Measurements from ENCODE around the gene PIAS4.
"Not testable (repeated sequence)": the region's sequence is repeated elsewhere in the genome, so short reads cannot be mapped to it uniquely, and the experiment has no call there.

GRCh38 chr19:4011430-4011829, 3.9 kb downstream of the PIAS4 start:
- not testable (repeated sequence) for TF ChIP-seq EP300 (IDR thresholded peaks at IDR 0.05; ENCODE audit: low read length); RB1 (IDR thresholded peaks at IDR 0.05; ENCODE audit: low read depth); JUND (IDR thresholded peaks at IDR 0.05; ENCODE audit: borderline replicate concordance, low read depth, low read length); JUND (tag; IDR thresholded peaks at IDR 0.05; ENCODE audit: borderline replicate concordance, low read depth, low read length); TRIM25 (IDR thresholded peaks at IDR 0.05; ENCODE audit: borderline replicate concordance); MYC (IDR thresholded peaks at IDR 0.05; ENCODE audit: low read depth, low read length); MYC (CRISPR knock-in tag; IDR thresholded peaks at IDR 0.05; ENCODE audit: borderline replicate concordance, low read depth); ZNF232 (CRISPR knock-in tag; IDR thresholded peaks at IDR 0.05); CTCF (IDR thresholded peaks at IDR 0.05 in 2 of 3, conservative IDR thresholded peaks at IDR 0.05 in 1 of 3; ENCODE audit: insufficient read depth in 2 of 3, low read depth in 1 of 3, low read length in 3 of 3); ZNF398 (CRISPR knock-in tag; IDR thresholded peaks at IDR 0.05); NFYB (IDR thresholded peaks at IDR 0.05; ENCODE audit: extremely low read depth, insufficient read length)
